Subcutaneous adipose tissue (tissue), 4 donors: ENCODE results near the gene DDX23. TPM values are rescaled to one million over a fixed set of nuclear protein-coding genes. Genes with fewer than 3 reads are reported as not detected.

Experiments
- CTCF ChIP-seq: fragments of 450-650 bp; IDR thresholded peaks from one replicate; pipeline ENCODE4 v1.5.1; 2016; ENCODE audit warnings: low read depth, mild to moderate bottlenecking, control low read depth, antibody characterized with exemption, moderate library complexity
- total RNA-seq, 4 donors: library from RNA; depleted of rRNA; stranded (reverse); fragments of >200 nt; gene quantifications; one replicate each; pipeline ENCODE4 v1.1.0, GENCODE V29; 2016

DDX23 gene
- total RNA-seq, 4 donors from 2014 or later, result 37.0 to 65.7 (median 52.6) TPM

GRCh38 chr12:48818831-48819590, 33.0 kb downstream of the DDX23 start:
- no peak for TF ChIP-seq CTCF

- no peak for TF ChIP-seq CTCF
Measured at GRCh38 chr12:48817873-48818830, 33.8 kb downstream of the DDX23 start, which contains the start of gene CACNB3. TSS of gene CACNB3 (plus strand) at chr12:48818496. CDS start at chr12:48818930, 434 bp downstream.

GRCh38 chr12:48816143-48816854, 35.7 kb downstream of the DDX23 start:
- no peak for TF ChIP-seq CTCF

- TF ChIP-seq CTCF, result no peak
Measured at GRCh38 chr12:48815126-48816110, 36.5 kb downstream of the DDX23 start.

- no peak for TF ChIP-seq CTCF
Measured at GRCh38 chr12:48814262-48815125, 37.5 kb downstream of the DDX23 start.
